Measurements from ENCODE around the gene CD276. TPM values are rescaled to one million over a fixed set of nuclear protein-coding genes. Genes with fewer than 3 reads are reported as not detected.
"Not testable (repeated sequence)": the region's sequence is repeated elsewhere in the genome, so short reads cannot be mapped to it uniquely, and the experiment has no call there.

Gene CD276
- total RNA-seq, 1 donor from 2014 or later: 78.1 TPM

GRCh38 chr15:73723191-73723590, 39.0 kb downstream of the CD276 start:
- H3K9me3 ChIP-seq: no peaks in the 10 kb centered on the region
- H3K4me3 ChIP-seq: no peak overlapping the region
- TF ChIP-seq POLR2A (IDR thresholded peaks at IDR 0.05): no peak
- no peak for TF ChIP-seq POLR2AphosphoS5 (IDR thresholded peaks at IDR 0.05; ENCODE audit: insufficient read depth in 1 of 2, low read depth in 1 of 2)
- TF ChIP-seq CTCF (IDR thresholded peaks at IDR 0.05): no peak
- H3K27ac ChIP-seq: no peak overlapping the region
- H3K27me3 ChIP-seq: no peaks in the 10 kb centered on the region
- H3K36me3 ChIP-seq: no peaks in the 10 kb centered on the region
- intact Hi-C loops (cut with DNase I): no loop called here
- H3K4me1 ChIP-seq: no peaks in the 10 kb centered on the region
- no peak for DNase-seq (ENCODE audit: extremely low spot score in 2 of 2)

GRCh38 chr15:73724212-73724611, 40.0 kb downstream of the CD276 start:
- intact Hi-C loops (cut with DNase I): no loop called here
- no peak for DNase-seq (ENCODE audit: extremely low spot score in 2 of 2)
- TF ChIP-seq CTCF (IDR thresholded peaks at IDR 0.05): no peak
- TF ChIP-seq POLR2A (IDR thresholded peaks at IDR 0.05): no peak
- TF ChIP-seq POLR2AphosphoS5 (IDR thresholded peaks at IDR 0.05; ENCODE audit: insufficient read depth in 1 of 2, low read depth in 1 of 2): no peak
- H3K36me3 ChIP-seq: no peaks in the 10 kb centered on the region
- no peaks in the 10 kb centered on the region for H3K9me3 ChIP-seq
- no peaks in the 10 kb centered on the region for H3K27me3 ChIP-seq
- H3K4me3 ChIP-seq: no peak overlapping the region
- H3K27ac ChIP-seq: no peak overlapping the region
- H3K4me1 ChIP-seq: no peaks in the 10 kb centered on the region

- intact Hi-C loops (cut with DNase I): no loop called here
- Histone ChIP-seq H3K4me1 (no peaks in the 10 kb centered on the region), H3K36me3 (no peaks in the 10 kb centered on the region), H3K9me3 (no peaks in the 10 kb centered on the region), H3K27ac (no peak overlapping the region), H3K27me3 (no peaks in the 10 kb centered on the region), H3K4me3 (no peak overlapping the region)
- no peak for DNase-seq (ENCODE audit: extremely low spot score in 2 of 2)
- no peak for TF ChIP-seq POLR2A (IDR thresholded peaks at IDR 0.05)
- no peak for TF ChIP-seq CTCF (IDR thresholded peaks at IDR 0.05)
- TF ChIP-seq POLR2AphosphoS5 (IDR thresholded peaks at IDR 0.05; ENCODE audit: insufficient read depth in 1 of 2, low read depth in 1 of 2): no peak
Observed at GRCh38 chr15:73727330-73727976, 43.3 kb downstream of the CD276 start.

- H3K4me1 ChIP-seq; H3K4me3 ChIP-seq; H3K9me3 ChIP-seq; H3K27ac ChIP-seq; intact Hi-C loops (cut with DNase I); H3K36me3 ChIP-seq; H3K27me3 ChIP-seq; DNase-seq (ENCODE audit: extremely low spot score in 2 of 2): not testable (repeated sequence)
Observed at GRCh38 chr15:73732051-73732450, 47.9 kb downstream of the CD276 start.

- Histone ChIP-seq H3K4me3 (no peak overlapping the region), H3K4me1 (no peaks in the 10 kb centered on the region)
Observed at GRCh38 chr15:73732930-73733329, 48.7 kb downstream of the CD276 start.

More at GRCh38 chr15:73732930-73733329, 48.7 kb downstream of the CD276 start:
- intact Hi-C loops (cut with DNase I): no loop called here
- no peaks in the 10 kb centered on the region for H3K9me3 ChIP-seq
- no peak overlapping the region for H3K27ac ChIP-seq
- H3K27me3 ChIP-seq: no peaks in the 10 kb centered on the region
- no peak for DNase-seq (ENCODE audit: extremely low spot score in 2 of 2)
- no peaks in the 10 kb centered on the region for H3K36me3 ChIP-seq
- TF ChIP-seq POLR2AphosphoS5 (IDR thresholded peaks at IDR 0.05; ENCODE audit: insufficient read depth in 1 of 2, low read depth in 1 of 2) (no peak), POLR2A (IDR thresholded peaks at IDR 0.05) (no peak), CTCF (IDR thresholded peaks at IDR 0.05) (no peak)
